Neural crest cell (in vitro differentiated cells): ENCODE measurements around the gene CPNE5. TPM values are rescaled to one million over a fixed set of nuclear protein-coding genes. Genes with fewer than 3 reads are reported as not detected.

Experiments
- DNase-seq: peaks from one replicate; pipeline ENCODE4 v3.0.0; 2021; ENCODE audit warnings: low read depth, mixed read lengths, low spot score
- H3K27ac Mint-ChIP-seq: one replicate; pipeline ENCODE4 v1.8.0; 2021; ENCODE audit warnings: mild to moderate bottlenecking, mixed read lengths; ENCODE audit not compliant: unreplicated experiment
- H3K27me3 Mint-ChIP-seq: 2 replicates; pipeline ENCODE4 v1.8.0; 2021; ENCODE audit warnings: low read depth, mild to moderate bottlenecking, mixed read lengths
- H3K36me3 Mint-ChIP-seq: 2 replicates; pipeline ENCODE4 v1.8.0; 2021; ENCODE audit warnings: low read depth, mild to moderate bottlenecking, mixed read lengths
- H3K4me1 Mint-ChIP-seq: 2 replicates; pipeline ENCODE4 v1.8.0; 2021; ENCODE audit warnings: mixed read lengths
- H3K4me3 Mint-ChIP-seq: one replicate; pipeline ENCODE4 v1.8.0; 2021; ENCODE audit warnings: mild to moderate bottlenecking, mixed read lengths
- H3K9me3 Mint-ChIP-seq: 2 replicates; pipeline ENCODE4 v1.8.0; 2021; ENCODE audit warnings: mixed read lengths
- CTCF ChIP-seq: fragments of 200-600 bp; sonication (generic); conservative IDR thresholded peaks from 2 replicates; pipeline ENCODE4 v1.5.0; 2021; ENCODE audit warnings: antibody characterized with exemption, mild to moderate bottlenecking
- total RNA-seq: library from RNA; stranded (reverse); gene quantifications from 2 replicates; pipeline ENCODE4 v1.2.1, GENCODE V29; 2021

Gene CPNE5
- total RNA-seq, 1 donor from 2014 or later = 0.54 TPM

GRCh38 chr6:36698196-36698595, 141.0 kb downstream of the CPNE5 start:
- Mint-ChIP-seq H3K27me3 (no peaks in the 10 kb centered on the region), H3K27ac (peak overlapping the region; percentile 17), H3K4me1 (peaks cover 8% of the 10 kb centered on the region), H3K4me3 (no peak overlapping the region), H3K9me3 (peaks cover 2% of the 10 kb centered on the region), H3K36me3 (no peaks in the 10 kb centered on the region)
- DNase-seq = no peak
- no peak for TF ChIP-seq CTCF

- H3K36me3 Mint-ChIP-seq = no peaks in the 10 kb centered on the region
- peaks cover 2% of the 10 kb centered on the region for H3K9me3 Mint-ChIP-seq
- no peak for TF ChIP-seq CTCF
- peaks cover under 1% of the 10 kb centered on the region for H3K4me1 Mint-ChIP-seq
- no peak for DNase-seq
- H3K4me3 Mint-ChIP-seq = no peak within 1 kb of the TSS
- no peaks in the 10 kb centered on the region for H3K27me3 Mint-ChIP-seq
- H3K27ac Mint-ChIP-seq = peak within 1 kb of the TSS; percentile 17
Measured at GRCh38 chr6:36697481-36697903, 141.8 kb downstream of the CPNE5 start, which contains the start of gene RAB44. RAB44 (plus strand) TSS chr6:36697826; CDS start chr6:36704236, 6,410 bp downstream.

- Mint-ChIP-seq H3K27me3 (no peaks in the 10 kb centered on the region), H3K9me3 (peaks cover 2% of the 10 kb centered on the region), H3K27ac (no peak overlapping the region), H3K36me3 (no peaks in the 10 kb centered on the region), H3K4me1 (no peaks in the 10 kb centered on the region), H3K4me3 (no peak overlapping the region)
- DNase-seq = no peak
- TF ChIP-seq CTCF = no peak
Measured at GRCh38 chr6:36695414-36695813, 143.8 kb downstream of the CPNE5 start.

GRCh38 chr6:36694616-36695015, 144.6 kb downstream of the CPNE5 start:
- TF ChIP-seq CTCF = no peak
- no peak for DNase-seq
- no peak overlapping the region for H3K4me3 Mint-ChIP-seq
- no peak overlapping the region for H3K27ac Mint-ChIP-seq
- H3K27me3 Mint-ChIP-seq = no peaks in the 10 kb centered on the region
- peaks cover 2% of the 10 kb centered on the region for H3K9me3 Mint-ChIP-seq
- no peaks in the 10 kb centered on the region for H3K4me1 Mint-ChIP-seq
- H3K36me3 Mint-ChIP-seq = no peaks in the 10 kb centered on the region

- peaks cover 3% of the 10 kb centered on the region for H3K27me3 Mint-ChIP-seq
- peaks cover 2% of the 10 kb centered on the region for H3K9me3 Mint-ChIP-seq
- TF ChIP-seq CTCF = no peak
- no peak overlapping the region for H3K27ac Mint-ChIP-seq
- no peak overlapping the region for H3K4me3 Mint-ChIP-seq
- DNase-seq = no peak
- no peaks in the 10 kb centered on the region for H3K4me1 Mint-ChIP-seq
- no peaks in the 10 kb centered on the region for H3K36me3 Mint-ChIP-seq
Measured at GRCh38 chr6:36692861-36693702, 146.2 kb downstream of the CPNE5 start.
